Tibial nerve (tissue), 3 donors: ENCODE measurements around the gene CYP20A1.
"Not testable (repeated sequence)": the region's sequence is repeated elsewhere in the genome, so short reads cannot be mapped to it uniquely, and the experiment has no call there.

Source experiments
- CTCF ChIP-seq, 5 experiments: fragments of 200-600 bp in 3 of 5; fragments of 450-650 bp in 2 of 5; sonication (generic) in 3 of 5; IDR thresholded peaks; one replicate each; pipeline ENCODE4 v1.5.1; 2016 to 2019; ENCODE audit warnings: antibody characterized with exemption in 5 of 5, mild to moderate bottlenecking in 3 of 5, moderate library complexity in 2 of 5
- POLR2A ChIP-seq, 2 donors: fragments of 450-650 bp; IDR thresholded peaks; one replicate each; pipeline ENCODE4 v1.6.1; 2017; ENCODE audit warnings: antibody characterized with exemption in 2 of 2, mild to moderate bottlenecking in 2 of 2, moderate library complexity in 2 of 2

GRCh38 chr2:203191026-203191425 is 47.8 kb upstream of the CYP20A1 start:
- TF ChIP-seq POLR2A, CTCF (IDR thresholded peaks at IDR 0.05): not testable (repeated sequence)
